GM23338 (cell line): ENCODE measurements around the gene PHF21A. TPM values are rescaled to one million over a fixed set of nuclear protein-coding genes. Genes with fewer than 3 reads are reported as not detected.

Source experiments
- ATAC-seq: fragments of 200-7000 bp; cut with Tn5 transposase; 3 replicates; pipeline ENCODE4 v1.9.1; 2020
- DNase-seq: peaks from one replicate; pipeline ENCODE4 v3.0.0-alpha.2; 2015; ENCODE audit warnings: low spot score
- H2AFZ ChIP-seq: fragments of 200-600 bp; sonication (generic); 2 replicates; pipeline ENCODE4 v1.8.0; 2016; ENCODE audit warnings: antibody characterized with exemption, mild to moderate bottlenecking, moderate library complexity
- H3F3A ChIP-seq: fragments of 200-600 bp; sonication (generic); replicated peaks from 2 replicates; pipeline ENCODE4 v1.8.0; 2017; ENCODE audit warnings: antibody characterized with exemption, mixed run types, low read depth
- H3K27ac ChIP-seq: fragments of 200-600 bp; sonication (generic); 2 replicates; pipeline ENCODE4 v1.6.1; 2016; ENCODE audit warnings: low read depth
- H3K27me3 ChIP-seq: fragments of 200-600 bp; sonication (generic); 2 replicates; pipeline ENCODE4 v1.8.0; 2016; ENCODE audit warnings: mild to moderate bottlenecking, mixed run types, moderate library complexity; ENCODE audit not compliant: insufficient read depth
- H3K36me3 ChIP-seq: fragments of 200-600 bp; sonication (generic); 2 replicates; pipeline ENCODE4 v1.8.0; 2016; ENCODE audit warnings: mild to moderate bottlenecking; ENCODE audit not compliant: insufficient read depth
- H3K4me1 ChIP-seq: fragments of 200-600 bp; sonication (generic); 2 replicates; pipeline ENCODE4 v1.8.0; 2016; ENCODE audit warnings: mild to moderate bottlenecking, moderate library complexity; ENCODE audit not compliant: insufficient read depth
- H3K4me2 ChIP-seq: fragments of 200-600 bp; sonication (generic); 2 replicates; pipeline ENCODE4 v1.7.1; 2017; ENCODE audit warnings: mixed run types
- H3K4me3 ChIP-seq: fragments of 200-600 bp; sonication (generic); 2 replicates; pipeline ENCODE4 v1.6.1; 2016; ENCODE audit warnings: mixed run types
- H3K79me2 ChIP-seq: fragments of 200-600 bp; sonication (generic); replicated peaks from 2 replicates; pipeline ENCODE4 v1.8.0; 2017; ENCODE audit warnings: mild to moderate bottlenecking; ENCODE audit not compliant: insufficient read depth
- H3K9me2 ChIP-seq: fragments of 200-600 bp; sonication (generic); 2 replicates; pipeline ENCODE4 v1.8.0; 2017; ENCODE audit not compliant: insufficient read depth
- H4K20me1 ChIP-seq: fragments of 200-600 bp; sonication (generic); replicated peaks from 2 replicates; pipeline ENCODE4 v1.8.0; 2017; ENCODE audit warnings: mild to moderate bottlenecking; ENCODE audit not compliant: insufficient read depth
- H3K27ac Mint-ChIP-seq: 2 replicates; pipeline ENCODE4 v1.8.0; 2020; ENCODE audit warnings: inconsistent platforms, mild to moderate bottlenecking, moderate library complexity, mixed read lengths
- H3K27me3 Mint-ChIP-seq: 3 replicates; pipeline ENCODE4 v1.8.0; 2022; ENCODE audit warnings: low read depth, mild to moderate bottlenecking, moderate library complexity, mixed read lengths, inconsistent platforms; ENCODE audit not compliant: insufficient read depth, poor library complexity
- H3K36me3 Mint-ChIP-seq: 3 replicates; pipeline ENCODE4 v1.8.0; 2021; ENCODE audit warnings: low read depth, mild to moderate bottlenecking, inconsistent platforms, moderate library complexity, mixed read lengths
- H3K4me1 Mint-ChIP-seq: 3 replicates; pipeline ENCODE4 v1.8.0; 2020; ENCODE audit warnings: mild to moderate bottlenecking, inconsistent platforms, mixed read lengths
- H3K4me3 Mint-ChIP-seq: 3 replicates; pipeline ENCODE4 v1.8.0; 2021; ENCODE audit warnings: moderate library complexity, mild to moderate bottlenecking, inconsistent platforms, mixed read lengths
- H3K9me3 Mint-ChIP-seq: 3 replicates; pipeline ENCODE4 v1.8.0; 2020; ENCODE audit warnings: moderate library complexity, mild to moderate bottlenecking, inconsistent platforms, mixed read lengths
- CREB1 ChIP-seq: fragments of 250-450 bp; sonication (Bioruptor Pico); IDR thresholded peaks from 2 replicates; pipeline ENCODE4 v1.5.0; 2020; ENCODE audit warnings: low read depth, mild to moderate bottlenecking, moderate library complexity
- EZH2 ChIP-seq: fragments of 200-600 bp; sonication (generic); IDR thresholded peaks from one replicate; pipeline ENCODE4 v1.8.0; 2017; ENCODE audit warnings: antibody characterized with exemption, mild to moderate bottlenecking, low read depth; ENCODE audit not compliant: unreplicated experiment
- EZH2phosphoT487 ChIP-seq: fragments of 200-600 bp; sonication (generic); IDR thresholded peaks from one replicate; pipeline ENCODE4 v1.8.1; 2018; ENCODE audit warnings: antibody characterized with exemption; ENCODE audit not compliant: unreplicated experiment
- NANOG ChIP-seq: IDR thresholded peaks from 2 replicates; pipeline ENCODE4 v1.6.1; 2016; ENCODE audit warnings: antibody characterized with exemption, borderline replicate concordance
- POLR2AphosphoS5 ChIP-seq: IDR thresholded peaks from 2 replicates; pipeline ENCODE4 v1.6.1; 2016; ENCODE audit warnings: antibody characterized with exemption, low read depth
- STAT1 ChIP-seq: IDR thresholded peaks from one replicate; pipeline ENCODE4 v1.6.1; 2016; ENCODE audit warnings: antibody characterized with exemption; ENCODE audit not compliant: unreplicated experiment
- ZNF114 ChIP-seq: fragments of 250-450 bp; sonication (Bioruptor Pico); IDR thresholded peaks from 2 replicates; pipeline ENCODE4 v1.5.0; 2020; ENCODE audit warnings: mild to moderate bottlenecking, moderate library complexity
- ZNF331 ChIP-seq: fragments of 250-450 bp; sonication (Bioruptor Pico); IDR thresholded peaks from 2 replicates; pipeline ENCODE4 v1.5.0; 2020; ENCODE audit warnings: low read depth, mild to moderate bottlenecking, moderate library complexity
- polyA plus RNA-seq: library from polyadenylated mRNA; unstranded; fragments of >200 nt; fragmentation: Nextera tagmentation; extraction: Ambion mirVana; gene quantifications from 2 replicates; pipeline ENCODE4 v1.2.1, GENCODE V29; 2016
- total RNA-seq: library from RNA; depleted of rRNA; stranded (reverse); fragments of >200 nt; shearing (Covaris generic); gene quantifications from 2 replicates; pipeline ENCODE4 v1.2.3, GENCODE V29; 2014
- TF ChIP-seq, protein P1 (sequence below): fragments of 250-450 bp; sonication (Bioruptor Pico); IDR thresholded peaks from 2 replicates; pipeline ENCODE4 v1.5.0; 2020; ENCODE audit warnings: mild to moderate bottlenecking, moderate library complexity

Gene PHF21A
- total and polyA plus RNA-seq, 2 experiments from 2014 or later, result 21.7 to 23.6 TPM

DNA sequence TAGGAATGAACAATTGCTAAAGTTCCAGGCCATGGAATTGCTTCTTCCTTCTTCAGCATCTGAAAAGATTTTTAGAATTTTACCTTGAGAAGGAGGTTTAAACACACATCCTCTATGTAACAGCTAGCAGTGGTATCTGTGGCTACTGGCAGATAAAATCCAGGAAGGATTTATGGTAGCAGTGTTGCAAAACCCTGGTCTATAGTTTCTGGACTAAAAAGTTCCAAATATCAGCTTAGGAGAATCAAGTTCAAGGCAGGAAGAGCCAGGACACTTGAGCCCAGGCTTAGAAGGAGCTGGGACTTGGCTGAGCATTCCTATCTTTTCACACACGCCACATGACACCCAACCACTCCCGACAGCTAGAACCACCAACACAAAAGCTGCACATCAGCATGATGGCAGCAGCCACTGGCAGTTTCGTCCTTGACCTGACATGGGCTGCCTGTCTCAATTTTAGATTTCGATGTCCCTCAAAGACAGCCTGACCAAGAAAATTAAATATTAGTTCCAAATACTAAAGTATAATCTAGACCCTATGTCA lies 184.7 kb downstream of the PHF21A start (continued):
- TF ChIP-seq, protein P1, sequence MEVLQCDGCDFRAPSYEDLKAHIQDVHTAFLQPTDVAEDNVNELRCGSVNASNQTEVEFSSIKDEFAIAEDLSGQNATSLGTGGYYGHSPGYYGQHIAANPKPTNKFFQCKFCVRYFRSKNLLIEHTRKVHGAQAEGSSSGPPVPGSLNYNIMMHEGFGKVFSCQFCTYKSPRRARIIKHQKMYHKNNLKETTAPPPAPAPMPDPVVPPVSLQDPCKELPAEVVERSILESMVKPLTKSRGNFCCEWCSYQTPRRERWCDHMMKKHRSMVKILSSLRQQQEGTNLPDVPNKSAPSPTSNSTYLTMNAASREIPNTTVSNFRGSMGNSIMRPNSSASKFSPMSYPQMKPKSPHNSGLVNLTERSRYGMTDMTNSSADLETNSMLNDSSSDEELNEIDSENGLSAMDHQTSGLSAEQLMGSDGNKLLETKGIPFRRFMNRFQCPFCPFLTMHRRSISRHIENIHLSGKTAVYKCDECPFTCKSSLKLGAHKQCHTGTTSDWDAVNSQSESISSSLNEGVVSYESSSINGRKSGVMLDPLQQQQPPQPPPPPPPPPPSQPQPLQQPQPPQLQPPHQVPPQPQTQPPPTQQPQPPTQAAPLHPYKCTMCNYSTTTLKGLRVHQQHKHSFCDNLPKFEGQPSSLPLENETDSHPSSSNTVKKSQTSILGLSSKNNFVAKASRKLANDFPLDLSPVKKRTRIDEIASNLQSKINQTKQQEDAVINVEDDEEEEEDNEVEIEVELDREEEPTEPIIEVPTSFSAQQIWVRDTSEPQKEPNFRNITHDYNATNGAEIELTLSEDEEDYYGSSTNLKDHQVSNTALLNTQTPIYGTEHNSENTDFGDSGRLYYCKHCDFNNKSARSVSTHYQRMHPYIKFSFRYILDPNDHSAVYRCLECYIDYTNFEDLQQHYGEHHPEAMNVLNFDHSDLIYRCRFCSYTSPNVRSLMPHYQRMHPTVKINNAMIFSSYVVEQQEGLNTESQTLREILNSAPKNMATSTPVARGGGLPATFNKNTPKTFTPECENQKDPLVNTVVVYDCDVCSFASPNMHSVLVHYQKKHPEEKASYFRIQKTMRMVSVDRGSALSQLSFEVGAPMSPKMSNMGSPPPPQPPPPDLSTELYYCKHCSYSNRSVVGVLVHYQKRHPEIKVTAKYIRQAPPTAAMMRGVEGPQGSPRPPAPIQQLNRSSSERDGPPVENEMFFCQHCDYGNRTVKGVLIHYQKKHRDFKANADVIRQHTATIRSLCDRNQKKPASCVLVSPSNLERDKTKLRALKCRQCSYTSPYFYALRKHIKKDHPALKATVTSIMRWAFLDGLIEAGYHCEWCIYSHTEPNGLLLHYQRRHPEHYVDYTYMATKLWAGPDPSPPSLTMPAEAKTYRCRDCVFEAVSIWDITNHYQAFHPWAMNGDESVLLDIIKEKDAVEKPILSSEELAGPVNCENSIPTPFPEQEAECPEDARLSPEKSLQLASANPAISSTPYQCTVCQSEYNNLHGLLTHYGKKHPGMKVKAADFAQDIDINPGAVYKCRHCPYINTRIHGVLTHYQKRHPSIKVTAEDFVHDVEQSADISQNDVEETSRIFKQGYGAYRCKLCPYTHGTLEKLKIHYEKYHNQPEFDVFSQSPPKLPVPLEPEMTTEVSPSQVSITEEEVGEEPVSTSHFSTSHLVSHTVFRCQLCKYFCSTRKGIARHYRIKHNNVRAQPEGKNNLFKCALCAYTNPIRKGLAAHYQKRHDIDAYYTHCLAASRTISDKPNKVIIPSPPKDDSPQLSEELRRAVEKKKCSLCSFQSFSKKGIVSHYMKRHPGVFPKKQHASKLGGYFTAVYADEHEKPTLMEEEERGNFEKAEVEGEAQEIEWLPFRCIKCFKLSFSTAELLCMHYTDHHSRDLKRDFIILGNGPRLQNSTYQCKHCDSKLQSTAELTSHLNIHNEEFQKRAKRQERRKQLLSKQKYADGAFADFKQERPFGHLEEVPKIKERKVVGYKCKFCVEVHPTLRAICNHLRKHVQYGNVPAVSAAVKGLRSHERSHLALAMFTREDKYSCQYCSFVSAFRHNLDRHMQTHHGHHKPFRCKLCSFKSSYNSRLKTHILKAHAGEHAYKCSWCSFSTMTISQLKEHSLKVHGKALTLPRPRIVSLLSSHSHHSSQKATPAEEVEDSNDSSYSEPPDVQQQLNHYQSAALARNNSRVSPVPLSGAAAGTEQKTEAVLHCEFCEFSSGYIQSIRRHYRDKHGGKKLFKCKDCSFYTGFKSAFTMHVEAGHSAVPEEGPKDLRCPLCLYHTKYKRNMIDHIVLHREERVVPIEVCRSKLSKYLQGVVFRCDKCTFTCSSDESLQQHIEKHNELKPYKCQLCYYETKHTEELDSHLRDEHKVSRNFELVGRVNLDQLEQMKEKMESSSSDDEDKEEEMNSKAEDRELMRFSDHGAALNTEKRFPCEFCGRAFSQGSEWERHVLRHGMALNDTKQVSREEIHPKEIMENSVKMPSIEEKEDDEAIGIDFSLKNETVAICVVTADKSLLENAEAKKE (CRISPR knock-in tag), result no peak
- TF ChIP-seq EZH2phosphoT487 (no peak), EZH2 (no peak), ZNF114 (CRISPR knock-in tag) (no peak), CREB1 (CRISPR knock-in tag) (no peak), POLR2AphosphoS5 (no peak), NANOG (no peak), ZNF331 (CRISPR knock-in tag) (no peak)

DNA sequence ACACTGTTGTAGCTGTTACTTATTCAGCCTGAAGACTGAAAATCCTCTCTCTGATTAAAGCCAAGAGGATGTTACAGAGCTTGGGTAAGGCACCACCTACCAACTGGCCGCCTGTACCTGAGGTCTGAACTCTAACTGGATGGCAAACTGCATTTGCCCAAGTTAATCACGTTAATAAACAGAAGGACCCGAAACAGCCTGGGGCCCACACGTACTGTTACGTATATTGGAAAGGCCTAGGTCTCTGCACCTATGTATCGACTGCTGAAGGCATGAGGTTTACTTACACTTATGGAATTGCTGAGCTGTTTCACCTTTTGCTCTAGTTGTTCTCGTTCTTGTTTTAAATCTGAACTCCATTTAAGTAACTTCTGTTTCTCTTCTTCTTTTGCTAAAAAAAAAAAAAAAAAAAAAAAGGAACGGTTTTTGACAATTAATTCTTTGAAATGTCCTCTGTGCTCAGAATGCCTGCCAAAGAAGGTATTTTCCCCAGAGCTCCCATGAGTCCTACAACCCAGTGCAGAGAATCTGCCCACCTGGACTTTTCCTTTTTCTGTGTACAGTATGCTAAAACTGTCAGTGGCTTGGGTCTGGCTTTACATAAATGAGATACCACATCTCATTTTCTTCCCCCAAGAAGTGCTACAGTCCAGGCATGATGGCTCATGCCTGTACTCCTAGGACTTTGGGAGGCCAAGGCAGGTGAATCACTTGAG lies 185.7 kb downstream of the PHF21A start:
- H3K9me2 ChIP-seq, result no peaks in the 10 kb centered on the region
- no peak overlapping the region for H3K4me3 Mint-ChIP-seq
- H3K27ac ChIP-seq, result peak overlapping the region; percentile 55; the same call in 1 of the 2 replicates
- no peak overlapping the region for H3K27ac Mint-ChIP-seq
- H3K27me3 ChIP-seq, result no peaks in the 10 kb centered on the region
- no peak overlapping the region for H3K4me2 ChIP-seq
- no peaks in the 10 kb centered on the region; the same call in 1 of the 2 replicates for H3K4me1 ChIP-seq
- 0 out of 2 replicates have a peak, but pooled peaks cover 2% of the 10 kb centered on the region for H3K79me2 ChIP-seq
- H3F3A ChIP-seq, result 0 out of 2 replicates have a peak, but pooled peaks cover 3% of the 10 kb centered on the region
- H3K27me3 Mint-ChIP-seq, result peaks cover 7% of the 10 kb centered on the region
- no peak overlapping the region for H3K4me3 ChIP-seq
- DNase-seq (no peak), ATAC-seq (no peak)
- H2AFZ ChIP-seq, result no peak overlapping the region
- peaks cover 21% of the 10 kb centered on the region for H3K4me1 Mint-ChIP-seq
- peaks cover 11% of the 10 kb centered on the region; the same call in 1 of the 2 replicates for H3K36me3 ChIP-seq
- no peaks in the 10 kb centered on the region for H3K9me3 Mint-ChIP-seq
- H3K36me3 Mint-ChIP-seq, result peaks cover 18% of the 10 kb centered on the region
- H4K20me1 ChIP-seq, result peaks cover 4% of the 10 kb centered on the region
- no peak for TF ChIP-seq POLR2AphosphoS5
- no peak for TF ChIP-seq STAT1
- TF ChIP-seq, protein P1 (CRISPR knock-in tag), result no peak
